DMS79 (cell line): ENCODE measurements around the gene DOCK3.

ENCODE experiments used
- DNase-seq: peaks from one replicate; lab custom pipeline; 2025; lab: John Stamatoyannopoulos, UW

DOCK3 gene

DNA sequence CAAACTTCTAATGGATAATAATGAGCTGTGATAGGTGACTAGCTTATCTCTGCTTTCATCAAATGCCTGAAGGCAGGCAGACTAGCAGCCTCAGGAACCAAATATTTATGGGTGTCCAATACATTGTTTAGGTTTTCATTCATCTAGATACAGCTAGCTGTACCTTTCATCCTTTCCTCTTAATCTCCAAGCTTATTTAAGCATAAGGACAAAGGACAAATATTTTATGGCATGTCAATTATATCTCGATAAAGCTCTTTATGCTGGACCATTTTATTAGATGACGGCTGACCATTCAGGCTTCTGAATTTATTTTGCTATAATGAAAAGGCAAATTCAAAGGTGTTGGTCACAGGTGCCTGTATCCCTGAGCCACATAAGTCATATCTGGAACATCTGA lies 733.3 kb downstream of the DOCK3 start:
- no peak for DNase-seq

DNA sequence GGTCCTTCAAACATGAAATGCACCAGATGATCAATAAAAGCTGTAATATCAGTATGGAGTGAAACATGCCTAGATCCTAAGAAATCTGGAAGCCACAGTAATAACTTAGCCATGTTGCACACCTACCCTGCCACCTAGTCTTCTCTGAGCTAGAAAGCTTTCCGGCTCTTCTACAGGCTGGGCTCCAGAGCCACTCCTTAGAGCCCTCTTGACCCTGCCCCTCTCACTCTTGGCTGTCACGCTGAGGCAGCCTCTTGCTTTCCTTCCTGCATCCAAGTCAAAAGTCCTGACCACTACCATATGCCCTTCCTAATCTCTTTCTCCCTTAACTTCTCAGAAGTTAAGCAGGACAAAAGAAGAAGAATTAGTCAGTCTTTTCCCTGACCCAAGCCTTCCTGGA lies 734.1 kb downstream of the DOCK3 start:
- DNase-seq = no peak

DNA sequence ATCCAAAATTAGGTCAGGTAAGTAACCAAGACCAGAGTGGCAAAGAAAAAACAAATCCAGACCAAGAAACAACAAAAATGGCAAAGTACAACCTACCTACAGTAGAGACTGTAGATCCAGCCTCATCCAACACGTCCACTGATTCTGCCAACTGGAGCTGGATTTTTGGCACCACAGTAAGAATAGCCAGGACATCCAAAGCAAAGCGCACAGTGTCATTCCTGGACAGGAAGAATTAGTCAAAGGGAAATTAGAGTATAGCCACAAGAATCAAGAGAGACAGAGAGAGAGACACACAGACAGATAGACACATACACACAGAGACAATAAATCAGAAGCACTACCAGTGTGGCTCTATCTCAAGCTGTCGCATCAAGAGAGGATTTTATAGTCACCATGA lies 747.5 kb downstream of the DOCK3 start:
- DNase-seq = no peak

DNA sequence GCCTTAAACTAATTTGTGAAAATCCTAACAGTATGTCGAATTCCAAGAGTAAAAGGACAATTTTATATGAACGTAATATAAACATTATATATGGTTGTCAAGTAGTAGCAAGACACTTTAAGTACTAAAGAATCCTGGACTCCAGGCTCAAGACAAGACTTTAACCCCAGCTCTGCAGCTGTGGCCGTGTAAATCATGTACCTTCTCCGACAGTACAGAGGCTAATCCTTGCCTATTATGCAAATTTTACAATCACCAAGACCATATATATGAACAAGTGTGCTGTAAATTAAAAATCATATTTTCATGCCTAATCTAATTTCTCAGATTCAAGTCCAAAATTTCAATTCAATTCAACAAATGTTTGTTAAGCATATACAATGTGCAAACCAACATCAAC lies 752.2 kb downstream of the DOCK3 start:
- no peak for DNase-seq

DNA sequence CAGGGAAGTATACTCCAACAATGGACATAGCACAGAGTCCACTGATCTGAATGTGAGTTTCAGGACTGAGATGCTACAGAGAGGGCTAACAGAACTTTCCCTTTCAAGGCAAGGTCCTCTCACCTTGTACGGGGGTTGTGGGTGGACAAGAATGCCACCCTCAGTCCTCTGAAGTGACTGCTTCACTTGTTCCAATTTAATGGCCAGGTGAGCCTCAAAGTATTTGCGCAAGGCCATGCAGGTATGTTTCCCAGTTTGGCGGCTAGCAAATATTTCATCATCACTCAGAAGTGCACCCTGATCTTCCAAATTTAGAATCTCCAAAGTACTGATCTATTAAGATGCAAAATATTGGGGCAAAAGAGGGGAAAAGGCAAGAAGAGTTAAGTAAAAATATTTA lies 754.4 kb downstream of the DOCK3 start:
- no peak for DNase-seq
